HG03108 (cell line): Measurements from ENCODE around the gene ARHGAP23.
"Not testable (repeated sequence)": the region's sequence is repeated elsewhere in the genome, so short reads cannot be mapped to it uniquely, and the experiment has no call there.

ENCODE experiments used
- ATAC-seq: cut with Tn5 transposase; IDR thresholded peaks from one replicate; pipeline ENCODE4 v1.9.1; 2021; ENCODE audit warnings: moderate library complexity; ENCODE audit not compliant: unreplicated experiment

ARHGAP23 gene

DNA sequence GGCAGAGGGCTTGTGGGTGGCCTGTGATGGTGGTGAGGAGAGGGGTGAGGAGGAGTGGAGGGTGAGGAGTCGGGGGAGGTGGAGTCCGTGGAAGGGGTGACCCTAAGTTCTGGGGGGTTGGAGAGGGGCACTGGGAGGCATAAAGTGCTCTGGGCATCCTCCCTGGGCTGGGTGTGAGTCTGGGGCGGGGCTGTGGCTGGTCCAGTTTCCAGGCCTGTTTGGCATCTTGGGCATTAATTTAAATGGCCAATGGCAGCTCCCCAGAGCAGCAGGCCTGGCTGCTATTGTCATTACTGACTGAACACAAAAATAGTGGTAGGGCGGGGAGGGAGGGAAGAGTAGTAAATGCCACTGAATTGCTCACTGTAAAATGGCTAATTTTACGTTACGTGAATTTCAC is 7.7 kb upstream of the ARHGAP23 start:
- ATAC-seq, result no peak

DNA sequence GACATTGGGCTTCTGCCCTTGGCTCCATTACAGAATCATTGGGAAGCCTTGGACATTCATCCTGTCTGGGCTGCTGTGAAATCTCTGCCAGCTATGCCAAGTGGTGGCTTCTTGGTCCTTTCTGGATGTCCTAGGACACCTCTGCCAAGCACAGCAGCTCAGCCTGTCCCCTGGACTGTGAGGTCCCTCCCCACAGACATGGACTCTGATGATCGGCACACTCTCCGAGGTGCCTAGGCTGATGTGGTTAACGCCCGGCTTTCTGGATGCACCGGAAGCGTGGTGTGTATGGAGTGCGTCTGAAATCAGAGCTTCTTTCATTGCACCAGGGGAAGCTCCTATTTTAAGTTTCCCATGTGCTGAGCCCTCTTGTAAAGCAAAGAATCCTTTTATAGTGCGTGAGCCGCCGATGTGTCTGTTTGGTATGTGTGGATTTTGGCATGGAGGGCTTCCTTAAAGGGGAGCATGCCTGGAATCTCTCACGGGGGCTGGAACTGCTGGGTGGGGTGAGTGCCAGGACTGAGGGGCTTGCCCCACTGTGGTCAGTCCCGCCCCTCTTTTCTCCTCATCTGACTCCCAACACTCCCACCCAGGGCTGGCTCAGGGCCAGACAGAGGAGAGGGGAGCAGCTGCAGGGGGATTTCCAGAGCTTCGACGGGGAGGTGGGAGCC is 7.0 kb upstream of the ARHGAP23 start:
- ATAC-seq, result no peak

DNA sequence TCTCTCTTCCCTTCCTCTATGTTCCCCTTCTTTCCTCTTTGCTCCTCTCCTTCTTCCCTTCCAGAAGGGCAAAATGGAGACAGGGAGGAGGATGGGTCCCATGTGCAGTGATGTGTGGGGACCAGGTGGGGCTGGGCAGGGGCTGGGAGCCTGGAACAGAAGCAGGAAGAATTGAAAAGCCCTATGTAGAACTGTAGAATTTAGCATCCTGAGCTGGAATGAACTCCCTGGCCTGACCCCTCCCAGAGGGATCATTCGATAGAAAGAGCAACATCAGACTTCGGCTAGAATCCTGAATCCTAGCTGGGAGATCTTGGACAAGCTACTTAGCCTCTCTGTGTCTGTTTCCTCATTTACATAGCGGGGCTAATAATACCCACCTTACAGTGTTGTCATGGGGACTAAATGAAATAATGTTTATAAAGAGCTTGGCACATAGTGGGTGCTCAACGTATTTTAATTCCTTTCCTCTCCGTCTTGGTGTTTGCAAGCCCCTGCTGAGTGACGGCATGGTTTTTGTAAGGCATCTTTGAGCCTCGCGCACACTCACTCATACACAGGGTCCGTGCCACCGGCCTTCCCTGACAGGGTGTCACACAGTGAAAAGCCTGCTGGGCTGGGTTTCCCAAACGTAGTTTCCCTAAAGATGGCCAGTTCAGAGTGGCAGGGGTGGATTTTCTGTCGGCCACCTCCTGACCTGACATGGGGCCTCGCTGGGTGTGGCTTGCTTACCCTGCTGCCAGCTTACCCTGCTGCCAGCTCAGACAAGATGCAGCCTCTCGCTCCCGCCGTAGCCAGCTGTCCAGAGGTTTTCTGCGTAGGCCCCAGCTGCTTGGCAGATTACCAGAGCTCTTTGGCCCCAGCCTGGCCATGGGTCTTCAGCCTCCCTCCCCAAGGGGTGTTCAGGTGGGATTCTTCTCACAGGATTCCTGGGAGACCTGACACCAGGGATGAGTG is 6.1 kb upstream of the ARHGAP23 start:
- no peak for ATAC-seq

DNA sequence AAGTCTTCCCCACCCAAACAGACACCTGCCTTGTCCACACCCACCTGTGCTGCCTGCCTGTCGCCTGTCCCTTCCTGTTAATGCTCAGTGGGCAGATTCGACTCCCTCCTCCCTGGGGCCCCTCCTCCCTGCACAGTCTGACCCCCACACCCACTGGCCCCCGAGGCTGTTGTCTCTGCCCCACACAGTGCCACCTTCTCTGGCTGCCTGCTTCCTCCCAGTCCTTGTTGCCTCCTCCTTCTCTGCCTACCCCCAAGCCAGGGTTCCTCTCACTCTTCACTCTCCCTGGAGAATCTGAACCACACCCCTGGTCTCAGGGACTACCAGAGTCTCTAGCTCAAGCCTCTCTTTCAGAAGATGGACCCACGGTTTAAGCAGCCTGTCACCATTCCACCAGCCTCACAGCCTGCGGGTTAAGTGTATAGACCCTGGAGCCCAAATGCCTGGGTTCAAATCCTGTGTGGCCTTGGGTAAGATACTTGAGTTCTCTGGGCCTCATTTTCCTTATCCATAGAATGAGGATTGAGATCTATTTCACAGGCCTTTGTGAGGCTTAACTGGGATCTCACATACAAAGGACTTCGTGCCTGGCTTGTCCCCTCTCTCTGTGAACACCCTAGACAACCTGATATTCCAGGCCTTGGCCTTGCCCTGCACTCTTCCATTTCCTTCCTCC is 3.8 kb upstream of the ARHGAP23 start:
- ATAC-seq, result no peak

DNA sequence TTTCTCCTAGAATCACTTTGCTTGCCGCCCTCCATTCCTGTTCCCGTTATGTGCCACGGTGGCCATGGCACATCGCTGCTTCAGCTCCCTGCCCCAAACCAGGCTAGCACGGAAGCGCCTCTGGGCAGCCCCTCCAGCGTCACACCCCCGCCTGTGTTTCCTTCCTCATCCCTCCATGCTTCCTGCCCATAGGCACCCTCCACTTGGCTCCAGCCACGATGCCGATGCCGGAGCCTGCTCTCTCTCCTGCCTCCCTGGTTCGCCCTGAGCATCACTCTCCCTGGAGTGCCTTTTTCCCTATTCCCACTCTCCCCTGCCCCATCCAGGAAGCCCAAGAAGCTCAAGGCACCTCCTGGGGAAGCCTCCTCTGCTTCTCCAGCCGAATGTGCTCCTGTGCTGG is 3.2 kb upstream of the ARHGAP23 start:
- ATAC-seq, result no peak

DNA sequence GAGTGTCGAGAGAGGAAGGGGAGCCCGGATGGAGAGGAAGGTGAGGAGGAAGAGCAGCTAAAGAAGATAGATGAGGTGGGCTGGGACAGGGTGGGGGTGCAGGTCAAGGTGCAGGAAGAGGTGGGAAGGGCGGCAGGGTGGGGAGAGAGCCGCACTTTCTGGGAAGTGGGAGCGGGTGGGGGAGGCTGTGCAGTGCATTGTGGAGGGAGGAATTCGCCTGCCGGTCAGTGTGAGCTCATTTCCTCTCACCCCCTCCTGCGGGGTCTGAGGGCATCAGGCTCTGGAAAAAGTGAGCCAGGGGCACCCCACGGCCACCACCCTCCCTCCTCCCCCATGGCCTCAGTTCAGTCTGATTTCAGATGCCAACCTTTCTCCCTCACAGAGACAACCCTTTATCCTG is 2.5 kb upstream of the ARHGAP23 start:
- no peak for ATAC-seq

DNA sequence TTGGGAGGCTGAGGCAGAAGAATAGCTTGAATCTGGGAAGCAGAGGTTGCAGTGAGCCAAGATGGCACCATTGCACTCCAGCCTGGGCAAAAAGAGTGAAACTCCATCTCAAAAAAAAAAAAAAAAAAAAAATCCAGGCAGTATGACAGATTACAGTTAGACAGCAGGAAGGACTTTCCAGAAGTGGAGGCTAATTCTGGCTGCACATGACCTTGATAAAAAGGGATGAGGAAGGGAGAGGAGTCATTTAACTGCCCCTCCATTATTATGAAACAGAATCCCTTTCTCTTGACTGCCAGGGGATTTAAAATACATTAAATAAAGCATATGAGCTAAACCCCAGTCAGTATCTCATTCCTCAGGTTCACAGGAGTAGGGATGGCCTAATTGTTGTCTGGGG is 1.8 kb upstream of the ARHGAP23 start:
- ATAC-seq, result no peak

DNA sequence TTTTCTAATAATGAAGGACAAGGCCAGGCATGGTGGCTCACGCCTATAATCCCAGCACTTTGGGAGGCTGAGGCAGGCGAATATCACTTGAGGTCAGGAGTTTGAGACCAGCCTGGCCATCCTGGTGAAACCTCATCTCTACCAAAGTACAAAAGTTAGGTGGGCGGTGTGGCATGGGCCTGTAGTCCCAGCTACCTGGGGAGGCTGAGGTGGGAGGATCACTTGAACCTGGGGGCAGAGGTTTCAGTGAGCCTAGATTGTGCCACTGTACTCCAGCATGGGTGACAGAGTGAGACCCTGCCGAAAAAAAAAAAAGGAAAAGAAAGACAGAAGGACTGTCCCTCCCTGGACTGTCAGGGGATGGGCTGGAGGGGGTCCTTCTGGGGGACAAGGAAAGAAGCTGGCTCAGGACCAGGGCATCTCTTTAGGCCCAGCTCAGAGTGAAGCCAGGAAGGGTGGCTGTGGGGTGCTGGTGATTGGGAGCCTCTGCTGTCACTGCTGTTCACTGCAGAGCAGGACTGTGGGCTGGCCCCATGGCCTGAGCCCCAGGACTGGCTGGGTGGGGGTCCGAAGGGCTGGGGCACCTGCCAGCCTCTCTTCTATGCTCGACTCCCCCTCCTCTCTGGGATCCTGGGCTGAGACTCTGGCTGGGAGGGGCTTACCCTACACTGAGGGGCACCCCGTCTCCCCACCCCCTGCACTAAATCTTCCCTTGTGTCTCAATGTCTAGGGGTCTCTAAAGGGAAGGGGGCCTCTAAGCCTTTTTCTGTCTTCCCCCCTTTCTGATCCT is 909 bp upstream of the ARHGAP23 start:
- ATAC-seq, result no peak

DNA sequence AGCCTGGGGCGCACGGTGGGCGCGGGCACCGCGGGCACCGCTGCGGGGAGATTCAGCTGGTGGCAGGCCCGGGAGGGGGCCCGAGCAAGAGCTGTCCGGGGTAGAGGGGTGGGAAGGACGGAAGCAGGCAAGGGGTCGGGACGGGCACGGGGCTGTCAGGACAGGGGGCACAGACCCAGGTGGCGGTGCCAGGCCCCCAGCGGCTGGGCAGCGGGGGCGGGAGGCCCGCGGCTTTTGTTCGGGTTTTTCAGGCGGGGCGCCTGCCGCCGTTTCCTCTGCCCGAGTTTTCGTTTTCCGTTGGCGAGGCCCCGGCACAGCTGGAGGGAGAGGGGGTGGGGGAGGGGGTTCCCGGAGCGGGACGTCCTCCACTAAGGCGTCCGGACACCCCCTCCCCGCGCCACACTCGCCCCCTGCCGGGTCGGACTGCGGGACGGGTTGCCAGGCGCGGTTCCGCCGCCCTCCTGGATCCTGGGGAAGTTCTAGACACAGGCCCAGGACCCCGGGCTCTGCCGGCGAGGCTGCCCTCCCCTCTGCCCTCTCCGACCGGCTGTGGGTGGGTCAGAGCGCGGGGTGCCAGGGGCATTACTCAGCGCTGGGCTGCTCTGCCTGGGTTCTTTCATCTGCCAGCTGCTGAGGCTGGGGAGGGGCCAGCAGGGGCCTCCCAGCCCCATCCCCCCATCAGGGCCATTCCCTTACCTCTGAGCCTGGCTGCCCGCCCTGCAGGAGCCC is 543 bp downstream of the ARHGAP23 start:
- ATAC-seq, result no peak

DNA sequence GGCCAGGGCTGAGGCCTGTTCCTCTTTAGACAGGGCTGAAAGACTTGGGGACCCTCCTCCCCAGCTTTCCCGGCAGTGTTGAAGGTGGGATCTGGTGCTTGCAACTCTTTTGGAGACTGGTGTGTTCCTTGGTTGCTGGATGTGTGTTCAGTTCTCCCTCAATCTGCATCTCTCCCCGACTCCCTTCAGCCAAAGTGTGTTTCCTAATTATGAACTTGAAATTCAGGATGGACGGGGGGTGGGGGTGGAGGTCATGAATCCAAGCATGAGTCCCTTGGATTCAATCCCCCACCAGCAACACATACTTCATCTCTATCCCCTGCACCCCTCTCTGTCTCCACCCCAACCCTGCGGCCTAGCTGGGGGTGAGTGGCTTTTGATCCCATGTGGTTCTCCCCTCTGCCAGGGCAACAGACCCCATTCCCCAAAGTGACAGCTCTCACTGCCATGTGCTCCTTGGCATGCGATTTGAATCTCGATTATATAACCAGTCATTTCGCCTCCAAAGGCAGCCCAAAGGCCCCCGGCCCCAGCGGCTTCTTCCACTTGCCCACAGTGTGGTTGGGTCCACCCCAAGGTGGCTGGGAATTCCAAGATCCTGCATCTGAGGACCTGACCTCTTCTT is 1.3 kb downstream of the ARHGAP23 start:
- no peak for ATAC-seq

DNA sequence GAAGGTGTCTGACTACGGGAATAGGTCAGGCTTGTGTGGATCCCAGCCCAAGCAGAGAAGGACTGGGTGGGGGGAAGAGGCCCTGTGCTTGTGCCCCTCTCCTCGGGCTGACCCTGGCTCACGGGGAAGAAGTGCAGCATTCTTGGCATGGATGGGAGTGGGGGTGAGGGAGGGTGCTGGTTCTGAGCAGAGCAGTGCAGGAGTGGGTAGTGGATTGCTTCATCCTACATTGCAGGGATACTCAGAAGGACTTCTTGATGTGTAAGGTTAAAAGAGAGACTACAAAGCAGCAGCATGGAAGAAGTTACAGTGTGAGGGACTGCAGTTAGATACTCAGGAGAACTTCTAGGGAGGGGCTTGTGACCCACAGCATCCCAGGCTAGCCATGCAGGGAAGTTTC is 2.1 kb downstream of the ARHGAP23 start:
- ATAC-seq, result no peak

DNA sequence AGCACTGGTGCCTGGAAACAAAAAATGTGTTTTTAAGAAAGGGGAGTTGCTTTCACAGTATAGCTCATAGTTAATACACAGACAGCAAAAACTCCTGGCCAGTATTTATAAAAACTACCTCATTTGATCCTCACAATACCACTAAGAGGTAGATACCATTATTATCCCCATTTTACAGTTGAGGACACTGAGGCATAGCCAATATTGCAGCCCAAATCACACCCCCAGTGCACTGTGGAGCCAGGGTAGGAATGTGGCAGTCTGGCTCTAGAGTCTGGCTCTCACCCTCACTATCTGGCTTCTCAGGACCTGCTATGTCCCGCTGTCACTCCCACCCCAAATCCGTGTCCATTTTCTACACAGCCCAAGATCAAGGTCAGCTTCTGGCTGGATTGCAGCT is 2.6 kb downstream of the ARHGAP23 start:
- no peak for ATAC-seq

DNA sequence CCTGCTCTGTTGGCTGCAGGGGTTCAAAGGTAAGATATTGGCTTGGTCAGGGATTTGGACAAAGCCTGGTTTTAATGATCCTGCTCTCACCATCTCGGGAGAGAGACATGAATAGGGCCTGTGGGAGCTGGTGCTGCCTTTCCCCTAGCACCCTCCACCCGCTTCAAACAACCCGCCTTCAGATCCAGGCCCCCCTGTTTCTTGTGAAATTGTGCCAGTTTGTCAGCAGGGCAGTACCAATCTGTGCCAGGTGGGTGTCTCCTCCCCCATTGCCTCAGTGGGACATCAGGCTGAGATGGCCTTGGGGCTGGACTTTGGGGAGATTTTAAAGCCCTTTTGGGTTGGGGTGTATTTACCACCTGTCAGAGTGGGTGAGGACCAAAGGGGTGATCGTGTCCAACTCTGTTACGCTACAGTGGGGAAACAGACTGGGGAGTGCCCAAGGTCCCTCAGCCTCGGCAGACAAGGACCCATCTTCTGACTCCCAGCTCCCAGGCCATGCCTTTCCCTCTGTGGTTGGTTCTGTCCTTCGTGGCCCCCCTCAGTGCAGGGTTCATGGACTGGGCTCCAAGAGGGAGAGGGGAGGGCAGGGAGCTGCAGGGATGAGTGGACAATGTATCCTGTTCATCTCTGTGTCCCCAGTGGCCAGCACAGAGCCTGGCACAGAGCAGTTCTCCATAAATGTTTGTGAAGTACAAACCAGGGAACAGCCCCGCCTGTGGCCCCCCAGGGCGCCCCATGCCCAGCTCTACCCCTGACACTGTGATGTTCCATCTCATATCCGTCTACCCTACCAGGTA is 3.3 kb downstream of the ARHGAP23 start:
- ATAC-seq, result no peak

DNA sequence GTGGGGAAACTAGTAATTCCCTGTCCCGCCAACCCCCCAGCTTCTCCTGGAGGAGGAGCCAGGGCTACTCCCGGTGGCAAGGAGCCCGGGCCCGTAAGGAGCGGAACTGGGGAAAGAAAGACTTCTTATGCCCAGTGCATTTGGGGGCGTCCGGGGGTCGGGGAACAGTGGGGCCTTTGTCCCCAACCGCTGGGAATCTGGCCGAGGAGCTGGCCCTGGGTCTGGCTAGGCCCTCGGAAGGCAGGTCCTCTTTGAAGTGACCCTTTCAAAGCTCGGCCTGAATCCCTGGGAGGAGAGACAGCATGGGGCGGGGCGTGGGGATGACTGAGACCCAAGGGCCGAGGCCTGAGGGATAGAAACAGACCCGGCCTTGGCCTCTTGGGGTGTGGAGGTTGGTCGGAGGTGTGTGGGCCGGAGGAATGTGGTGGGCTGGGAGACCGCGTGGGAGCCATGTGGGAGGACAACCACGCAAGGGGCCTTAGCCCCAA is 6.0 kb downstream of the ARHGAP23 start:
- no peak for ATAC-seq

DNA sequence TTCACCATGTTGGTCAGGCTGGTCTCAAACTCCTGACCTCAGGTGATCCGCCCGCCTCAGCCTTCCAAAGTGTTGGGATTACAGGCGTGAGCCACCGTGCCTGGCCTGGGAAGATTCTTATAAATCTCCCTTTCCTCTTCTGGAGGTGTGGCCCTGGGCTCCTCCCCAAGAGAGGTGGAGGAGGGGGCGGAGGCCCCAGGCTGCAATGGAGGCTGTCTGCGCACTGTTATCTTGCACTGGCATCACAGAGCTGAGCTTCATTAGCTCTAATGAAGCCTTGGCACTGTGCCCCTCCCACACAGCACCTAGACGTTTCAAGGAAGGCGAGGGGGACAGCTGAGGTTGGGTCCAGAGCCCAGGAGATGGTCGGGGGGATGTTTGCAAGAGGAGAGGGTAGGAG is 7.5 kb downstream of the ARHGAP23 start:
- ATAC-seq, result no peak

DNA sequence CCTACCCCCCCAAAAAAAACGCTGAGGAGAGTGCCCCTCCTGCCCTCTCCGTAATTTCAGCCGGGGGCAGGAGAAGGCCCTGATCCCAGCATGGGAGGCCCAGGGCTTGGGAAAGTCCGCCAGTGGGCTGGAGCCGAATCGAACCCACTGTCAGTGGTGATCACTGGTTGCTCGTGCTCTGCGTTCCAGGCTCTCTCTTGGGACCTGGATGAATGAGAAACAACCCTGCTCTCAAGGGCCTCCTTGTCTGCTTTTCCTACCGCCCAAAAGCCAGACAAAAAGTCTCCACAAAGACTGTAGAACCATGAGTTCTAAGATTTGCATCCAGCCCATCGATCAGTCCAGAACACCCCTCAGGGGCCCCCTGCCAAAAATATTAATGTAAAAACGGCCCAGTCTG is 8.1 kb downstream of the ARHGAP23 start:
- no peak for ATAC-seq

DNA sequence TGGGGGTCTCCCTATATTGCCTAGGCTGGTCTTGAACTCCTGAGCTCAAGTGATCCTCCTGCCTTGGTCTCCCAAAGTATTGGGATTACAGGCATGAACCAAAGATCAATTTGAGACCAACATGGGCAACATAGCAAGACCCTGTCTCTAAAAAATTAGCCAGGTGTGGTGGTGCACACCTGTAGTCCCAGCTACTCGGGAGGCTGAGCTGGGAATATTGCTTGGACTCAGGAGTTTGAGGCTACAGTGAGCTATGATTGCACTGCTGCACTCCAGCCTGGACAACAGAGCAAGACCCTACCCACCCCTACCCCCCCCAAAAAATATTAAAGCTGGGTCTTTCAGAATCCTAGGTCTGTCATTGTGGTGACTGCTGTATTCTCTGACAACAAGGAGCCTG is 9.0 kb downstream of the ARHGAP23 start:
- ATAC-seq, result not testable (repeated sequence)

DNA sequence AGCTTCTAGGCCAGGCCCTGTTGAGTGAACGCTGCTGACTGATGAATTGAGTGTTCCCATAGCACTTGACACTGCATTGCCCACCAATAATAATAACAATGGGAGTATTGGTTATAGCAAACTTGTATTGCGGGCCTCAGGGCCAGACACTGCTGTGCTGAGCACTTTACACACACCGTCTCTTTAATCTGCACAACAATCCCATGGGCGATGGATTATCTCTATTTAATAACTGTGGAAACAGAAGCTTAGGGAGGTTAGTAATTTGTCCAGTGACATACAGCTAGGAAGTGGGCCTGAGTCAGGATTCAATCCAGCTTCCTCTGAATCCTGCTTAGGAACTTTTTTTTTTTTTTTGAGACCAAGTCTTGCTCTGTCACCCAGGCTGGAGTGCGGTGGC is 11.2 kb downstream of the ARHGAP23 start:
- no peak for ATAC-seq
